Keratinocyte (primary cell): ENCODE results near the gene PITX3. TPM values are rescaled to one million over a fixed set of nuclear protein-coding genes. Genes with fewer than 3 reads are reported as not detected.

Source experiments
- DNase-seq: peaks from one replicate; pipeline ENCODE4 v3.0.0-alpha.2; 2011; ENCODE audit warnings: low read depth, missing footprints, low spot score
- FAIRE-seq: peaks from 2 replicates; lab custom pipeline; 2011; peaks lifted over from hg19 to GRCh38; lab: Jason Lieb, UNC
- H2AFZ ChIP-seq: 2 replicates; pipeline ENCODE4 v1.6.0; 2012; ENCODE audit warnings: low read length, control low read depth, inconsistent platforms; ENCODE audit not compliant: control insufficient read depth
- H3K27ac ChIP-seq: 2 replicates; pipeline ENCODE4 v1.5.1; 2011; ENCODE audit warnings: low read length; ENCODE audit not compliant: control insufficient read depth, insufficient read depth
- H3K27me3 ChIP-seq: 3 replicates; pipeline ENCODE4 v1.6.0; 2011; ENCODE audit warnings: low read length; ENCODE audit not compliant: control insufficient read depth, insufficient read depth; ENCODE audit errors: extremely low read depth
- H3K36me3 ChIP-seq, 2 experiments: 2 replicates in 1 of 2; 3 replicates in 1 of 2; pipeline ENCODE4 v1.5.1; 2011; ENCODE audit warnings: low read length in 2 of 2, mild to moderate bottlenecking in 1 of 2; ENCODE audit not compliant: control insufficient read depth in 2 of 2, insufficient read depth in 2 of 2; ENCODE audit errors: extremely low read depth in 1 of 2
- H3K4me1 ChIP-seq: 3 replicates; pipeline ENCODE4 v1.5.1; 2011; ENCODE audit warnings: low read length; ENCODE audit not compliant: control insufficient read depth, insufficient read depth; ENCODE audit errors: extremely low read depth
- H3K4me2 ChIP-seq: 3 replicates; pipeline ENCODE4 v1.6.0; 2011; ENCODE audit warnings: low read depth, low read length; ENCODE audit not compliant: control insufficient read depth, insufficient read depth; ENCODE audit errors: extremely low read depth
- H3K4me3 ChIP-seq, 3 experiments: fragments of 200-600 bp in 1 of 3; sonication (generic) in 1 of 3; 2 replicates in 2 of 3; 3 replicates in 1 of 3; pipeline ENCODE4 v1.5.1; 2011 to 2016; ENCODE audit warnings: low read length in 3 of 3, mild to moderate bottlenecking in 3 of 3, control low read depth in 2 of 3, inconsistent platforms in 1 of 3, low read depth in 1 of 3, mixed read lengths in 1 of 3, mixed run types in 1 of 3, moderate library complexity in 1 of 3; ENCODE audit not compliant: control insufficient read depth in 2 of 3, insufficient read depth in 2 of 3; ENCODE audit errors: extremely low read depth in 1 of 3
- H3K79me2 ChIP-seq: 2 replicates; pipeline ENCODE4 v1.6.0; 2012; ENCODE audit warnings: low read length; ENCODE audit not compliant: control insufficient read depth, insufficient read depth
- H3K9ac ChIP-seq: 3 replicates; pipeline ENCODE4 v1.6.0; 2011; ENCODE audit warnings: low read length; ENCODE audit not compliant: control insufficient read depth, insufficient read depth; ENCODE audit errors: extremely low read depth
- H3K9me1 ChIP-seq: 3 replicates; pipeline ENCODE4 v1.6.0; 2011; ENCODE audit warnings: low read length; ENCODE audit not compliant: control insufficient read depth, insufficient read depth; ENCODE audit errors: extremely low read depth
- H3K9me3 ChIP-seq: 2 replicates; pipeline ENCODE4 v1.5.1; 2012; ENCODE audit warnings: low read depth, low read length; ENCODE audit not compliant: control insufficient read depth
- H4K20me1 ChIP-seq: 3 replicates; pipeline ENCODE4 v1.6.0; 2011; ENCODE audit warnings: low read length; ENCODE audit not compliant: control insufficient read depth, insufficient read depth; ENCODE audit errors: extremely low read depth
- EZH2 ChIP-seq: IDR thresholded peaks from one replicate; pipeline ENCODE4 v1.6.1; 2012; ENCODE audit warnings: inconsistent platforms, mild to moderate bottlenecking, low read length, moderate library complexity
- dilution Hi-C: fragments of 300-500 bp; cut with MboI; formaldehyde crosslinking; loops from one replicate; pipeline ENCODE4 v1.7.0; 2020; ENCODE audit warnings: low sequenced_read_pairs; ENCODE audit not compliant: extremely low pct_ligation_motif_present
- polyA plus RNA-seq, 5 experiments: library from polyadenylated mRNA; depleted of rRNA in 3 of 5; stranded (reverse) in 3 of 5; stranded (forward) in 1 of 5; unstranded in 1 of 5; fragments of >200 nt; gene quantifications; 1 replicate in 1 of 5; 2 replicates in 3 of 5; 3 replicates in 1 of 5; pipeline versions ENCODE4 v1.2.1 to v1.2.3, GENCODE V29; 2011 to 2012; ENCODE audit warnings: missing spikeins in 2 of 5, low read depth in 1 of 5, low replicate concordance in 1 of 5
- TF ChIP-seq, protein P1 (sequence below), 3 experiments: IDR thresholded peaks in 1 of 3; conservative IDR thresholded peaks in 1 of 3; optimal IDR thresholded peaks in 1 of 3; 2 replicates in 2 of 3; 3 replicates in 1 of 3; pipeline versions ENCODE3 to v1.5.1; 2011; ENCODE audit warnings: low read length in 3 of 3, mild to moderate bottlenecking in 3 of 3, moderate library complexity in 2 of 3, control low read depth in 1 of 3, inconsistent platforms in 1 of 3; ENCODE audit not compliant: insufficient read depth in 2 of 3; ENCODE audit errors: extremely low read depth in 1 of 3

PITX3 gene
- polyA plus RNA-seq, 1 donor (not counting 4 experiments of a cell fraction or from before 2014, with no cell fraction given): not detected

DNA sequence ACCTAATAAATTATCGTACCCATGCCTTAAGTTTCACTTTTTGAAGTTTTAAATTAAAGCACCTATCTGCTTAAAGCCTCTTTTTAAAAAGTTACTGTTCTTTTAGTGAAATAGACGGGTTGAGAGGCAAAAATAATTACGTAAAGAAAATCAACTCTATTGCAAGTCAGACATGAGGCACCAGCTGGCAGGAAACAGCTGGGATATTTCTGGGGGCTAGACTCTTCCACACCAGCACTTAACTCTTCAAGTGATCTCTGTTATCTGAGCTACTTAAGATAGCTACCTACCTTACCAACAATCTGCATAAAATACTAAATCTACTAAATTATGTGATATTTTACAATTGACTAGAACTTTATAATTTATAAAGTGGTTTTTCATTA lies 39.8 kb upstream of the PITX3 start:
- no peaks in the 10 kb centered on the region for H3K27me3 ChIP-seq
- peak overlapping the region in 1 of 3 experiments; percentile 44 for H3K4me3 ChIP-seq
- peaks cover 58% of the 10 kb centered on the region for H3K79me2 ChIP-seq
- peak overlapping the region; percentile 31 for H3K9ac ChIP-seq
- peaks cover 5% of the 10 kb centered on the region for H4K20me1 ChIP-seq
- no peak for FAIRE-seq
- TF ChIP-seq EZH2: no peak
- TF ChIP-seq, protein P1, sequence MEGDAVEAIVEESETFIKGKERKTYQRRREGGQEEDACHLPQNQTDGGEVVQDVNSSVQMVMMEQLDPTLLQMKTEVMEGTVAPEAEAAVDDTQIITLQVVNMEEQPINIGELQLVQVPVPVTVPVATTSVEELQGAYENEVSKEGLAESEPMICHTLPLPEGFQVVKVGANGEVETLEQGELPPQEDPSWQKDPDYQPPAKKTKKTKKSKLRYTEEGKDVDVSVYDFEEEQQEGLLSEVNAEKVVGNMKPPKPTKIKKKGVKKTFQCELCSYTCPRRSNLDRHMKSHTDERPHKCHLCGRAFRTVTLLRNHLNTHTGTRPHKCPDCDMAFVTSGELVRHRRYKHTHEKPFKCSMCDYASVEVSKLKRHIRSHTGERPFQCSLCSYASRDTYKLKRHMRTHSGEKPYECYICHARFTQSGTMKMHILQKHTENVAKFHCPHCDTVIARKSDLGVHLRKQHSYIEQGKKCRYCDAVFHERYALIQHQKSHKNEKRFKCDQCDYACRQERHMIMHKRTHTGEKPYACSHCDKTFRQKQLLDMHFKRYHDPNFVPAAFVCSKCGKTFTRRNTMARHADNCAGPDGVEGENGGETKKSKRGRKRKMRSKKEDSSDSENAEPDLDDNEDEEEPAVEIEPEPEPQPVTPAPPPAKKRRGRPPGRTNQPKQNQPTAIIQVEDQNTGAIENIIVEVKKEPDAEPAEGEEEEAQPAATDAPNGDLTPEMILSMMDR (optimal IDR thresholded peaks at IDR 0.05 in 1 of 3, IDR thresholded peaks at IDR 0.05 in 1 of 3, conservative IDR thresholded peaks at IDR 0.05 in 1 of 3; ENCODE audit: extremely low read depth in 1 of 3, insufficient read depth in 2 of 3, low read length in 3 of 3): no peak
- no peak overlapping the region for H3K27ac ChIP-seq
- no peaks in the 10 kb centered on the region for H3K36me3 ChIP-seq
- peaks cover 46% of the 10 kb centered on the region for H3K4me1 ChIP-seq
- no peak overlapping the region for H2AFZ ChIP-seq
- no peak for DNase-seq
- no peaks in the 10 kb centered on the region for H3K9me3 ChIP-seq
- H3K9me1 ChIP-seq: peaks cover 5% of the 10 kb centered on the region
- H3K4me2 ChIP-seq: peak overlapping the region; percentile 79
- dilution Hi-C loops: no loop called here

- Histone ChIP-seq H3K4me2 (peak overlapping the region; percentile 79), H3K9me1 (peaks cover 5% of the 10 kb centered on the region), H2AFZ (no peak overlapping the region), H4K20me1 (peaks cover 5% of the 10 kb centered on the region), H3K36me3 (no peaks in the 10 kb centered on the region), H3K79me2 (peaks cover 55% of the 10 kb centered on the region), H3K9me3 (no peaks in the 10 kb centered on the region), H3K4me3 (peak overlapping the region in 2 of 3 experiments; percentile 9 to 44), H3K27me3 (no peaks in the 10 kb centered on the region), H3K4me1 (peaks cover 46% of the 10 kb centered on the region), H3K27ac (peak overlapping the region; percentile 30), H3K9ac (peak overlapping the region; percentile 31)
- no peak for DNase-seq
- TF ChIP-seq, protein P1 (optimal IDR thresholded peaks at IDR 0.05 in 1 of 3, IDR thresholded peaks at IDR 0.05 in 1 of 3, conservative IDR thresholded peaks at IDR 0.05 in 1 of 3; ENCODE audit: extremely low read depth in 1 of 3, insufficient read depth in 2 of 3, low read length in 3 of 3): no peak
- no peak for TF ChIP-seq EZH2
- peak; percentile 74 for FAIRE-seq
- dilution Hi-C loops: no loop called here
Observed at GRCh38 chr10:102280397-102281101, 39.2 kb upstream of the PITX3 start.
